ENCODE data around the gene MOV10L1. TPM values are rescaled to one million over a fixed set of nuclear protein-coding genes. Genes with fewer than 3 reads are reported as not detected.

Gene MOV10L1
- total and polyA plus RNA-seq, 2 donors (not counting 3 experiments of a cell fraction or from before 2014, with no cell fraction given), result 27.6 to 37.6 TPM

- BruUV-seq (replicated peaks), result no TSS peak
- Histone ChIP-seq H3K9me1 (replicated peaks; ENCODE audit: control insufficient read depth, extremely low read depth, insufficient read depth, low read length) (no peaks in the 10 kb centered on the region), H3K4me1 (ENCODE audit: control insufficient read depth, extremely low read depth, insufficient read depth, low read length) (no peaks in the 10 kb centered on the region), H3K79me2 (ENCODE audit: control insufficient read depth, insufficient read depth, low read length) (no peaks in the 10 kb centered on the region), H3K36me3 (ENCODE audit: control insufficient read depth in 2 of 2, extremely low read depth in 1 of 2, insufficient read depth in 2 of 2, low read length in 2 of 2) (no peaks in the 10 kb centered on the region), H3K4me3 (replicated peaks in 1 of 3; ENCODE audit: insufficient read depth in 1 of 3, low read depth in 1 of 3, low read length in 3 of 3) (no peak overlapping the region), H2AFZ (ENCODE audit: low read depth, low read length) (no peak overlapping the region), H3K27ac (ENCODE audit: insufficient read depth, low read depth, low read length) (no peak overlapping the region), H4K20me1 (replicated peaks; ENCODE audit: control insufficient read depth, extremely low read depth, insufficient read depth, low read length) (no peaks in the 10 kb centered on the region), H3K27me3 (ENCODE audit: control insufficient read depth in 2 of 2, insufficient read depth in 2 of 2, low read length in 2 of 2) (peaks cover 2 to 5% of the 10 kb centered on the region in 2 experiments), H3K9me3 (replicated peaks; ENCODE audit: control insufficient read depth, insufficient read depth, low read length) (no peaks in the 10 kb centered on the region), H3K4me2 (ENCODE audit: insufficient read depth, low read length) (no peak overlapping the region), H3K9ac (replicated peaks; ENCODE audit: extremely low read depth, insufficient read depth, low read length) (no peak overlapping the region)
- TF ChIP-seq MYC (IDR thresholded peaks at IDR 0.05; ENCODE audit: low read depth, low read length) (no peak), JUN (IDR thresholded peaks at IDR 0.05; ENCODE audit: borderline replicate concordance, insufficient read depth, insufficient read length, low read depth) (no peak)
- CTCF ChIA-PET, result interaction anchor here (3.0 kb wide), 1 partner anchor 24 kb away, joined by 12 read pairs; no protein-coding TSS in a partner anchor
- dilution Hi-C loops (cut with MboI; ENCODE audit: extremely low pct_ligation_motif_present, low sequenced_read_pairs) (no loop called here), intact Hi-C loops (cut with micrococcal nuclease) (no loop called here)
- POLR2A ChIA-PET, result no interaction called here
- FAIRE-seq (no peak), DNase-seq (ENCODE audit: low read depth, low spot score) (no peak)
Measured at GRCh38 chr22:50053861-50054260, 35.9 kb upstream of the MOV10L1 start.

DNA sequence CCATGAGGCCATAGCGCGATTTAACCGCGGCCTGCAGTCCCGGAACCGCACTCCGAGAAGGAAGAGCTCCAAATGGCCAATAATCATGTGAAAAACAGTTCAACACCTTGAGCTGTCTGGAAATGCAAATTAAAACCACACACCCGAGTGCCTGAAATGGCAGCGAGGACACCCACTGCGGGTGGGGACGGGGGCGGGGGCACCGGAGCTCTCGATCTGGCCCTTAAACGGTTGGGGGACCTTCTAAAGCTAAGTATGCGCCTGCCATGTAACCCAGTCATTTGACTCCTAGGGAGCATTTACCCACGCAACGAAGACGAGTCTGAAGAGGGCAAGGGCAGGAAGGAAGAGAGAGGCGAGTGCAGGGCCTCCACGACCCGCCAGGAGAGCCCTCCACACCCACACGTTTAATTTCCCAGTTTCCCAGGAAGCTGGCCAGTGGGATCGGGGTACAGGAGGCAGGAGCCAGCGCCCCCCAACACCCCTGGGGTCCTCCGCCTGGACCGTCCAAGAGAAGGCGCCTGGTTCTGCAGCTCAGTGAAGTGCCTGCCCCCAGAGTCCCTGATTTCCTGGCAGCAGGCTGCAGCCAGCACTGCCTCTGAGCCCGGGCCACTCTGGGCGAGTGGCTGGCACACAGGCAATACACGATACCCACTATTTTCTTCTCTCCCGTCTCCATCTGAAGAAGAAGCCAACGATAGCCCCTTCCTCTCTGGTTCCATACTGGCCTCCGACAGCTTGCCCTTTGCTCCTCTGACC lies 33.4 kb upstream of the MOV10L1 start:
- no peak for DNase-seq (ENCODE audit: low read depth, low spot score)
- no peak overlapping the region for H2AFZ ChIP-seq (ENCODE audit: low read depth, low read length)
- no peaks in the 10 kb centered on the region for H4K20me1 ChIP-seq (replicated peaks; ENCODE audit: control insufficient read depth, extremely low read depth, insufficient read depth, low read length)
- intact Hi-C loops (cut with micrococcal nuclease), result no loop called here
- H3K9me1 ChIP-seq (replicated peaks; ENCODE audit: control insufficient read depth, extremely low read depth, insufficient read depth, low read length), result no peaks in the 10 kb centered on the region
- H3K4me1 ChIP-seq (ENCODE audit: control insufficient read depth, extremely low read depth, insufficient read depth, low read length), result no peaks in the 10 kb centered on the region
- H3K27ac ChIP-seq (ENCODE audit: insufficient read depth, low read depth, low read length), result no peak overlapping the region
- dilution Hi-C loops (cut with MboI; ENCODE audit: extremely low pct_ligation_motif_present, low sequenced_read_pairs), result no loop called here
- H3K27me3 ChIP-seq (ENCODE audit: control insufficient read depth in 2 of 2, insufficient read depth in 2 of 2, low read length in 2 of 2), result peaks cover 10 to 19% of the 10 kb centered on the region in 2 experiments
- TF ChIP-seq EZH2 (IDR thresholded peaks at IDR 0.05; ENCODE audit: borderline replicate concordance, low read depth, low read length, severe bottlenecking) (no peak), MYC (IDR thresholded peaks at IDR 0.05; ENCODE audit: low read depth, low read length) (no peak)
- TF ChIP-seq, protein P1, sequence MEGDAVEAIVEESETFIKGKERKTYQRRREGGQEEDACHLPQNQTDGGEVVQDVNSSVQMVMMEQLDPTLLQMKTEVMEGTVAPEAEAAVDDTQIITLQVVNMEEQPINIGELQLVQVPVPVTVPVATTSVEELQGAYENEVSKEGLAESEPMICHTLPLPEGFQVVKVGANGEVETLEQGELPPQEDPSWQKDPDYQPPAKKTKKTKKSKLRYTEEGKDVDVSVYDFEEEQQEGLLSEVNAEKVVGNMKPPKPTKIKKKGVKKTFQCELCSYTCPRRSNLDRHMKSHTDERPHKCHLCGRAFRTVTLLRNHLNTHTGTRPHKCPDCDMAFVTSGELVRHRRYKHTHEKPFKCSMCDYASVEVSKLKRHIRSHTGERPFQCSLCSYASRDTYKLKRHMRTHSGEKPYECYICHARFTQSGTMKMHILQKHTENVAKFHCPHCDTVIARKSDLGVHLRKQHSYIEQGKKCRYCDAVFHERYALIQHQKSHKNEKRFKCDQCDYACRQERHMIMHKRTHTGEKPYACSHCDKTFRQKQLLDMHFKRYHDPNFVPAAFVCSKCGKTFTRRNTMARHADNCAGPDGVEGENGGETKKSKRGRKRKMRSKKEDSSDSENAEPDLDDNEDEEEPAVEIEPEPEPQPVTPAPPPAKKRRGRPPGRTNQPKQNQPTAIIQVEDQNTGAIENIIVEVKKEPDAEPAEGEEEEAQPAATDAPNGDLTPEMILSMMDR (IDR thresholded peaks at IDR 0.05; ENCODE audit: extremely low read depth in 1 of 2, insufficient read depth in 1 of 2, low read depth in 1 of 2, low read length in 2 of 2), result no peak
- BruUV-seq (replicated peaks), result no TSS peak
- H3K4me3 ChIP-seq (replicated peaks in 1 of 3; ENCODE audit: insufficient read depth in 1 of 3, low read depth in 1 of 3, low read length in 3 of 3), result no peak overlapping the region
- H3K4me2 ChIP-seq (ENCODE audit: insufficient read depth, low read length), result no peak overlapping the region
- H3K79me2 ChIP-seq (ENCODE audit: control insufficient read depth, insufficient read depth, low read length), result no peaks in the 10 kb centered on the region
- CTCF ChIA-PET, result interaction anchor here (0.6 to 3.0 kb wide), 2 partner anchors 26 to 38 kb away, joined by 3 to 12 read pairs; no protein-coding TSS in a partner anchor
- FAIRE-seq, result no peak
- no peaks in the 10 kb centered on the region for H3K36me3 ChIP-seq (ENCODE audit: control insufficient read depth in 2 of 2, extremely low read depth in 1 of 2, insufficient read depth in 2 of 2, low read length in 2 of 2)
- H3K9me3 ChIP-seq (replicated peaks; ENCODE audit: control insufficient read depth, insufficient read depth, low read length), result no peaks in the 10 kb centered on the region
- POLR2A ChIA-PET, result no interaction called here
- H3K9ac ChIP-seq (replicated peaks; ENCODE audit: extremely low read depth, insufficient read depth, low read length), result no peak overlapping the region

All from endothelial cell of umbilical vein (primary cell).